Ectodermal cell (in vitro differentiated cells): ENCODE data around the gene TMEM30A.

ENCODE experiments used
- H3K27ac ChIP-seq: 2 replicates; pipeline ENCODE4 v1.7.0; 2013; ENCODE audit warnings: mild to moderate bottlenecking, low read depth, low read length; ENCODE audit not compliant: insufficient read depth, poor library complexity, severe bottlenecking
- H3K27me3 ChIP-seq: 2 replicates; pipeline ENCODE4 v1.7.0; 2013; ENCODE audit warnings: mild to moderate bottlenecking, low read length; ENCODE audit not compliant: insufficient read depth, control insufficient read depth, poor library complexity, severe bottlenecking
- H3K36me3 ChIP-seq: one replicate; pipeline ENCODE4 v1.7.0; 2013; ENCODE audit warnings: low read length; ENCODE audit not compliant: control insufficient read depth, insufficient read depth
- H3K4me1 ChIP-seq: one replicate; pipeline ENCODE4 v1.7.0; 2013; ENCODE audit warnings: low read length; ENCODE audit not compliant: control insufficient read depth, insufficient read depth
- H3K4me3 ChIP-seq: 2 replicates; pipeline ENCODE4 v1.7.0; 2013; ENCODE audit warnings: low read depth, low read length, control low read depth; ENCODE audit not compliant: insufficient read depth
- H3K9me3 ChIP-seq: 2 replicates; pipeline ENCODE4 v1.7.0; 2013; ENCODE audit warnings: mild to moderate bottlenecking, low read length, moderate library complexity; ENCODE audit not compliant: control insufficient read depth
- WGBS, 2 experiments: methylation state at CpG; one replicate each; pipeline ENCODE4 v1.1.7; 2013; ENCODE audit warnings: missing lambda C conversion rate in 2 of 2; 5-methylcytosine and 5-hydroxymethylcytosine counted together

TMEM30A gene

DNA sequence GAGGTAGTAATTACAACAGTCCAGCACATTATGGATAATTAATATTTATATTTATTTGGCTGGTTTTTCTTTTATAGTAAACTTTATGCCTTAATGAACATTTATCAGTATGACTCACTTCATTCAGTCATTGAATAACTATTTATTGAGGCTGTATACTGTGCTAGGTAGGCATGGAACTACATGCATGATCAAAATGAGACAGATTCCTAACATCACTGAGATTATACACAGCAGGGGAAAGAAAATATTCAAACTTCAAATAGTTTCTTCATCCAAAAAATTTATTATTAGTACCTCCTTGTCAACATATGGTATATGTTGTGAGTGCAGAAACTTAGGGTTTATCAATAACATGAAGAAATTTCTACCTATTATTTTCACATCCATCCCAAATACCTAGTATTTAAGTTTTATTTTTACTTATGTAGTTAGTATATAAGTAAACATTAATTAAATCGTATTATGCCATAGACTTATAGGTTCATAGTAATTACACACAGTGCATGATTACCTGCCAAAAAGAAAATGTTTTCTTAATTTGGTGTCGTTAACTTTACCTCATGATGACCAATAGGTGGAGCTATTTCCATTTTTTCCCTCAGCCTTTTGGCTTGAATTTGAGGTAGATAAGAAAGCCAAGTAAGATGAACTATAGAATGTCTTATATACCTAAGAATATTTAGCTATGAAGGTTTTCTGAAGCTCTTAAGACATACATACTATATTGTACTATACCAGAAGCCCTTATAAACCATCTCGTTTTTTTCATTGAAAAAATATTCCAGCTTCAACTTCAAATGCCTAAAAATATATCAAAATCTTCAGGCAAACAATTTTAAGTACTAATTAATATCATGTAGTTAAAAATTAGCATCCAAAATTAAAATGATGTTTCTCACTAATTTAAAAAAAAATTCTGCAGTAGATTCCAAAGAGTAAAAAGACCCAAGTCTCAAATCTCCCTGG lies 12.5 kb upstream of the TMEM30A start:
- Histone ChIP-seq H3K27me3 (no peaks in the 10 kb centered on the region), H3K36me3 (no peaks in the 10 kb centered on the region), H3K4me3 (no peak overlapping the region), H3K27ac (no peak overlapping the region), H3K9me3 (no peaks in the 10 kb centered on the region), H3K4me1 (peaks cover 6% of the 10 kb centered on the region)
- WGBS, 2 experiments, result 0 to 5% methylated on average over 1 to 2 of the region's 3 CpGs

DNA sequence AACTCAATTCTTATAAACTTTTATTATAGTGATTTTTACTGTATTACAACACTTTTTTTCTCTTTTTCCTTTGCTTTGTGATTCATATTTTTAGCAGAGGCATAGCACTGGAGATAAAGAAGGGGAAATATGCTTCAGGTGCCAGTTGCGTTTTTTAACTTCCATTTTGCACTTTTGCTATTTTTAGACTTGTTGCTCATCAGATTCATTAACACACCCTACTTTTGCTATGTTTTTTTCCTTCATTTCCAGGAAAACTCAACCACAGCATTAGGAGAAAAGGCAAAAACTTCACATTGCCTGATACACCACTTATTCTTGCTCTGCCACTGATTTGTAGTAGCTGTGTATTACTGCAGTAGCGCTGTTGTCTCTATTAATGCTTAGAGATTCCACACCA lies 8.0 kb upstream of the TMEM30A start:
- Histone ChIP-seq H3K4me3 (no peak overlapping the region), H3K27me3 (no peaks in the 10 kb centered on the region), H3K27ac (no peak overlapping the region), H3K9me3 (no peaks in the 10 kb centered on the region), H3K36me3 (no peaks in the 10 kb centered on the region), H3K4me1 (peaks cover 8% of the 10 kb centered on the region)
- 92 to 94% methylated on average over 2 of the region's 2 CpGs for WGBS, 2 experiments

DNA sequence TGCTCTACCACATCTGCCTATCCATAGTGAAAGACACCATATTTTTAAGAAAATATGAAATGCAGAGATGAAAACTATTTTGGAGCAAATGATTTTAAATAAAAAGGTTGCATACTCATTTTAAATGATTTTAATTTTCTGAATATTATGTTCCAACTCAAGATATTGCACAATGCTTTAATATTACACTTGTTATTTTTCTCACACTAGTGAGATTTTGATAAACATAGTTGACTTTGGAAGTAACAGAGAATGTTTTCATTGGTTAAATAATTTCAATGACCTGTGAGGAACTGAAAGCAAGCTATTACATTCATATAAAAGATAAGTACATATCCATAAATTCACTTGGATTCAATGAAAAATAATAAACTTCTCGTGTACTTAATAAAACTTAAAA lies 7.2 kb upstream of the TMEM30A start:
- H3K4me1 ChIP-seq, result peaks cover 8% of the 10 kb centered on the region
- no peak overlapping the region for H3K4me3 ChIP-seq
- H3K27me3 ChIP-seq, result no peaks in the 10 kb centered on the region
- no peaks in the 10 kb centered on the region for H3K9me3 ChIP-seq
- no CpG with 5 or more reads among the region's 1 CpG for WGBS, 2 experiments
- no peak overlapping the region for H3K27ac ChIP-seq
- H3K36me3 ChIP-seq, result no peaks in the 10 kb centered on the region

DNA sequence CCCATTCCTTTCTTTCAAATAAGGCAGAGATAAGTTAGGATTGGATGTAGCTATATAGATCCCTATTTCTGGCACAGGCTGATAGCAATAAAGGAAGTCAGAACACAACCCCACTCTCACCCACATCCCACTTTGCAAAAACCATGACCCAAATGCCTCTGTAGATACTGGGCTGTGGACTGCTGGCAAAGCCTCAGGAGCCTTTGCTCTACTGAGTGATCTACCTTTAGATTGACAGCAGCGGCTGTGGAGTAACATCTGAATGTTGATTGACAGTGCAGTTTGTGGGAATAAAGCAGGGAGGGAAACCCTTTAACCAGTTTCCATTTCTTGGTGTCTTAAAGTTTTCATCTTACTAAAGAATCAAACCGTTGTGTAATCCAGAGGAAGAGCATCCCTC lies 6.7 kb upstream of the TMEM30A start:
- Histone ChIP-seq H3K4me3 (no peak overlapping the region), H3K36me3 (no peaks in the 10 kb centered on the region)

DNA sequence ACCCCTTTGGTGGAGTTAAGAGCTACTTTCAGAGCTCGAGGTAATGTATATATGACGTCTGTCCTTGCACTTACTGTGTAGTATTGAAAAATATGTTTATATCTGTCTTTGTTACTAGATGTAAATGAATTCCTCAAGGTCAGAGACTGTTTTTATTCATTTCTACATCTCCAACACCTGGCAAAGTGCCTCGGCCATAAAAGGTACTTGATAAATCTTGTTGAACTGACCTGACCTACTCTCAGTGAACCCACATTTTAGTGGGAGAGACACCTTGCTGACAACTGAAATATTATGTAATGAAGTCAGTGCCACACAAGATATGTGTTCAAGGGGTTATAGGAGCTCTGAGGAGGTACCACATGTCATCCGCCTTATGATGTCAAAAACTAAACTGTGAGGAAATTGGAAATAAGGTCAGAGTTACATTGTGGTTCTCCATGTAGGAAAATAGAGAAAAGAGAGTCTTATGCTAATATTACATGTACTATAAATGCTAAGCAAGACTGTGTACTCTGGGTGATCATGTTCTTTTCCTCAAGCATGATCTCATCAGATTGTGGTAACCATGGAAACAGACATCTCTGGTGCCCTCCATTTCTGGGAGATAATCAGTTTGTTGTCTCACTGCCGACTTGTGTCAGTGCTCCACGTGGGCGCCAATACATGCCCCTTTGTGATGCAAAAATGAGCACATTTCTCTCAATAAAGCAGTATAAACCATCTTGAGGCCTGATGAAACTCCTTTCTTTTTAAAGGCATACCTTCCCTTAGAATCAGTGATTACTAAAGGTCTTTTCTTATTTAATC lies 5.7 kb upstream of the TMEM30A start:
- no peak overlapping the region for H3K4me3 ChIP-seq
- H3K27ac ChIP-seq, result peak overlapping the region; percentile 9
- H3K27me3 ChIP-seq, result no peaks in the 10 kb centered on the region
- H3K9me3 ChIP-seq, result no peaks in the 10 kb centered on the region
- no peaks in the 10 kb centered on the region for H3K36me3 ChIP-seq
- WGBS, 2 experiments, result 57 to 58% methylated on average over 7 of the region's 7 CpGs
- peaks cover 14% of the 10 kb centered on the region for H3K4me1 ChIP-seq

More for the DNA sequence above, 6.7 kb upstream of the TMEM30A start:
- no peak overlapping the region for H3K27ac ChIP-seq
- H3K4me1 ChIP-seq, result peaks cover 8% of the 10 kb centered on the region
- WGBS, 2 experiments, result 86 to 95% methylated on average over 2 of the region's 2 CpGs
- no peaks in the 10 kb centered on the region for H3K27me3 ChIP-seq
- H3K9me3 ChIP-seq, result no peaks in the 10 kb centered on the region

DNA sequence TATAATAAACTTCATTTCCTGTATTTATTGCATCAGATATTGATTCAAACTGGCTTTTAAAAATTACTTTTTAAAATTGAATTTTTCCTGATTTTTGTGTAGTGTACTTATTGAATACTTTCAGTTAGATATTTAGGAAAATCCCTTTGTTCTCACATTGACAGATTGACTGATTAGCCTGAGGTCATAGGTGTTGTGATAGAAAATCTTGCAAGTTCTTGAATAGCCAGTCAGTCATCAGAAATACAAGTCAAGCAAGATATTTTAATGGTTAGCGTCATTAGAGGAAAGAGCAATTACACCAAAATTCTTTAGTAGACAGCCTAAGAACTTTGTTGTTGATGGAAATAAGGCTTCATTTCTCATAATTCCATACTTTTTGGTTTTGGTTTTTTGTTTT lies 3.4 kb upstream of the TMEM30A start:
- H3K27me3 ChIP-seq, result no peaks in the 10 kb centered on the region
- H3K36me3 ChIP-seq, result no peaks in the 10 kb centered on the region
- no peak overlapping the region for H3K4me3 ChIP-seq
- no peaks in the 10 kb centered on the region for H3K9me3 ChIP-seq
- no peak overlapping the region for H3K27ac ChIP-seq
- WGBS, 2 experiments, result 100% methylated on average over 1 of the region's 1 CpG; no CpG with 5 or more reads in 1 of the 2 experiments
- peaks cover 14% of the 10 kb centered on the region for H3K4me1 ChIP-seq

DNA sequence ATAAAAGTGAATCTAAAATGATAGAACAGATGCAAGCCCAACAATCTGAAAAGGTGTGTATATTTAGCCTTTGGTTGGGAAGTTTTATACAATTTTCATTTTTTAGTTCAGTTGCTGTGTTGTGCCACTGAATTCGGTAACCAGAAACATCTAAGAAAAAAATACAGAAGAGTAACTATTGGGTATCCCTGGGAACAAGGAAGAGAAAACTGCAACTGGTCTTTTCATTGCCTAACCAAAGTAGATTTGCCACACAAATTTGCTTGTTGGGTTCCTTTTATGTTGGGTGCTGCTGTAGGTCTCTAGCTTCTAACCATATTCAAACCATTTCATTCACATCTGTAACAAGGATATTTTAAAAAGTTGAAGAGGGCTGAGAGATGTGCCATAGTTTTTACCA lies 2.8 kb upstream of the TMEM30A start:
- 83 to 100% methylated on average over 1 of the region's 1 CpG for WGBS, 2 experiments
- Histone ChIP-seq H3K4me1 (peaks cover 14% of the 10 kb centered on the region), H3K27me3 (no peaks in the 10 kb centered on the region), H3K36me3 (no peaks in the 10 kb centered on the region), H3K4me3 (no peak overlapping the region), H3K9me3 (no peaks in the 10 kb centered on the region), H3K27ac (no peak overlapping the region)

DNA sequence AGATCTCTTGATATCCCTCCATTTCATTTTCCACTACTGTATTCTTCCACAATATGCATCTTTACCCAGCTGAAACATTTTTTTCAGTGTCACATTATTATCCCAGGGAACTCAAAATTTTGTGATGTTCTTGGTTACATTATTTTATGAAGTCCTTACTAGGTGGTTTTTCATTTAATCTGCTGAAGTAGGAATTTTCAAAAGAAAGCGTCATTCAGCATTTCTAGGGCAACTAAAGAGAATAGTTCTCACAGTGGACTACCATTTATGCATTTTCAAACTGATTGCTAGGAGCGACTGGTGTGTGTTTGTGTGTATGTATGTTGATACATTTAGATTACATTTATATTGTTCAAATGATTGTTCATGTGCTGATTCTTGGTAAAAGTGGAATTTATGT lies 2.4 kb upstream of the TMEM30A start:
- Histone ChIP-seq H3K4me1 (peaks cover 14% of the 10 kb centered on the region), H3K27ac (no peak overlapping the region), H3K27me3 (no peaks in the 10 kb centered on the region), H3K4me3 (no peak overlapping the region), H3K36me3 (no peaks in the 10 kb centered on the region), H3K9me3 (no peaks in the 10 kb centered on the region)
- 87 to 98% methylated on average over 2 of the region's 2 CpGs for WGBS, 2 experiments

DNA sequence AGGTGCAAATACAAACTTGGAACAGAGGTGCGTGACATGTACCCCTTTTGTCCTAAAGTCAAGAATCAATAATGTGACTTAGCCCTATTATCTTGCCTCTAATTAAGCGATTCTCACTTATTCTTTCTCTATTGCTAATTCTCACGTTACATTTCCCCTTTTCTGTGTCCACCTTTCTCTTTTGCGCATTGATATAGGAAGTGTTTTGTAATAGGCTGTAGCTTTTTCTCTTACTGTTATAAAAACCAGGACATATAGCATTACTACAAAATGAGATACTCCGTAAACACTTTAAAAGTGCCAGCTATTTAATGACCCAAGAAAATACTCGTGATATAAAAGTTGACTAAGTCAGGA lies 669 bp upstream of the TMEM30A start:
- Histone ChIP-seq H3K4me1 (peaks cover 8% of the 10 kb centered on the region), H3K36me3 (no peaks in the 10 kb centered on the region), H3K4me3 (peak overlapping the region; percentile 72), H3K27ac (no peak overlapping the region), H3K9me3 (no peaks in the 10 kb centered on the region), H3K27me3 (no peaks in the 10 kb centered on the region)
- 6 to 21% methylated on average over 3 to 4 of the region's 6 CpGs for WGBS, 2 experiments

DNA sequence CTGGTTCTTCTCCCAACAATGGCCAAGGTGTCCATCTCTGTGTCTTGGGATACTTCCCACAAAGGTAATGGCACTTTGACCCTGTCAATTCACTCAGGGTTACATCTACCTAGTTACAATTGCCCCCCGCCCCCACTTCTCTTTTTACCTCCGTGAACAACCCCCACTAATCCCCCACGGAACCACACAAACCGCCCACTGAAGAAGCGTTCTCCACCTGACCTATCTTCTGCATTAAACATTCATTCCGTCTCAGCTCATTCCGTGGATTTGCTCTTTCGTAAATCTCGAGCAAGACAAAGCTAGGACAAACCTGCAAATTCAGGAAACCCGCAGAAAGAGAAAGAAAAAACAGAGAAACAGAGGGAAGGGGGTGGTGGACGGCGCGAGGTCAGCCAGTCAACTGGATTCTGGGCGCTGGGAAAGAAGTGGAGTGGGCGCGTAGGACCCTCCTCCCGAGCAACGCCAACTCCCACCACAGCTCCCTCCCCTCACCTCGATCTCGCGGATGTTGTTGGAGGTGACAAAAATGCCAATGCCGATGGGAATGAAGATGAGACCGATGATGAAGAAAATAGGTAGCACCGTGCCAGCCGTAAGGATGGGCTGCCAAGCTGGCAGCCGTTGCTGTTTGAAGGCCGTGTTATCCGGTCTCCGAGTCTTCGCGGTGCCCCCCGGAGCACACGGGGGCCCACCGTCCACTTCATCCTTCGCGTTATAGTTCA lies 523 bp downstream of the TMEM30A start:
- no peaks in the 10 kb centered on the region for H3K27me3 ChIP-seq
- peaks cover 7% of the 10 kb centered on the region for H3K4me1 ChIP-seq
- 0 to 1% methylated on average over 32 to 36 of the region's 36 CpGs for WGBS, 2 experiments
- H3K4me3 ChIP-seq, result peak overlapping the region; percentile 72
- no peaks in the 10 kb centered on the region for H3K9me3 ChIP-seq
- peak overlapping the region; percentile 68 for H3K27ac ChIP-seq
- H3K36me3 ChIP-seq, result no peaks in the 10 kb centered on the region
